PC-3 (cell line): Measurements from ENCODE around the gene NSMF. TPM values are rescaled to one million over a fixed set of nuclear protein-coding genes. Genes with fewer than 3 reads are reported as not detected.

ENCODE experiments used
- ATAC-seq: fragments of 200-7000 bp; cut with Tn5 transposase; 2 replicates; pipeline ENCODE4 v1.9.1; 2020; ENCODE audit warnings: mild to moderate bottlenecking, moderate library complexity
- BruUV-seq: library from RNA; stranded (reverse); fragments of 400-500 nt; replicated peaks from 2 replicates; lab custom pipeline; 2021; lab: Mats Ljungman, UMichigan
- CTCF ChIA-PET: fragments of 300-600 bp; sonication (Branson Sonifier 250); formaldehyde crosslinking; loops from one replicate; lab custom pipeline; 2022; ENCODE audit warnings: antibody characterized with exemption; lab: Charles Lee
- POLR2A ChIA-PET: fragments of 300-600 bp; sonication (Branson Sonifier 250); formaldehyde crosslinking; loops from one replicate; lab custom pipeline; 2022; ENCODE audit warnings: antibody characterized with exemption; ENCODE audit not compliant: unreplicated experiment; lab: Charles Lee
- DNase-seq: peaks from one replicate; pipeline ENCODE4 v3.0.0-alpha.2; 2015
- H2AFZ ChIP-seq: fragments of 300-600 bp; sonication (generic); 2 replicates; pipeline ENCODE4 v1.6.0; 2016; ENCODE audit warnings: antibody characterized with exemption, low read length
- H3F3A ChIP-seq: fragments of 300-600 bp; sonication (generic); one replicate; pipeline ENCODE4 v1.6.0; 2017; ENCODE audit warnings: antibody characterized with exemption, low read length, control low read depth, mild to moderate bottlenecking; ENCODE audit not compliant: unreplicated experiment
- H3K27ac ChIP-seq: fragments of 300-600 bp; sonication (generic); 2 replicates; pipeline ENCODE4 v1.5.1; 2016; ENCODE audit warnings: mild to moderate bottlenecking, low read length
- H3K27me3 ChIP-seq: fragments of 300-600 bp; sonication (generic); 2 replicates; pipeline ENCODE4 v1.6.1; 2016; ENCODE audit warnings: low read length, mixed read lengths
- H3K36me3 ChIP-seq: fragments of 300-600 bp; sonication (generic); 2 replicates; pipeline ENCODE4 v1.6.1; 2016; ENCODE audit warnings: low read depth, mixed run types, low read length, mixed read lengths
- H3K4me1 ChIP-seq: fragments of 300-600 bp; sonication (generic); 2 replicates; pipeline ENCODE4 v1.5.1; 2016; ENCODE audit warnings: low read length; ENCODE audit not compliant: insufficient read depth
- H3K4me2 ChIP-seq: fragments of 300-600 bp; sonication (generic); 2 replicates; pipeline ENCODE4 v1.6.0; 2016; ENCODE audit warnings: low read length
- H3K4me3 ChIP-seq: fragments of 300-600 bp; sonication (generic); 2 replicates; pipeline ENCODE4 v1.5.1; 2016; ENCODE audit warnings: mild to moderate bottlenecking, low read length, mixed read lengths
- H3K79me2 ChIP-seq: fragments of 300-600 bp; sonication (generic); 2 replicates; pipeline ENCODE4 v1.6.1; 2017; ENCODE audit warnings: low read length, mixed read lengths
- H3K9ac ChIP-seq: fragments of 300-600 bp; sonication (generic); 2 replicates; pipeline ENCODE4 v1.6.0; 2016; ENCODE audit warnings: mild to moderate bottlenecking, low read length
- H3K9me2 ChIP-seq: fragments of 300-600 bp; sonication (generic); replicated peaks from 2 replicates; pipeline ENCODE4 v1.6.1; 2016; ENCODE audit warnings: mixed run types, low read length, mixed read lengths
- H3K9me3 ChIP-seq: fragments of 300-600 bp; sonication (generic); 2 replicates; pipeline ENCODE4 v1.6.1; 2016; ENCODE audit warnings: low read length, mixed read lengths
- H4K20me1 ChIP-seq: fragments of 300-600 bp; sonication (generic); 2 replicates; pipeline ENCODE4 v1.6.1; 2016; ENCODE audit warnings: low read length, mixed read lengths
- CTCF ChIP-seq: fragments of 300-600 bp; sonication (generic); conservative IDR thresholded peaks from 2 replicates; pipeline ENCODE4 v1.5.1; 2017; ENCODE audit warnings: antibody characterized with exemption, low read depth, mild to moderate bottlenecking, low read length
- EZH2 ChIP-seq: fragments of 300-600 bp; sonication (generic); IDR thresholded peaks from one replicate; pipeline ENCODE4 v1.6.1; 2017; ENCODE audit warnings: antibody characterized with exemption, mild to moderate bottlenecking, low read length; ENCODE audit not compliant: unreplicated experiment
- EZH2phosphoT487 ChIP-seq: fragments of 300-600 bp; sonication (generic); IDR thresholded peaks from 2 replicates; pipeline ENCODE4 v1.6.1; 2018; ENCODE audit warnings: mild to moderate bottlenecking, antibody characterized with exemption, low read length, borderline replicate concordance
- intact Hi-C: fragments of 100-400 bp; cut with micrococcal nuclease; formaldehyde crosslinking; loops from 2 replicates; pipeline ENCODE4 v1.9.0; 2023
- total RNA-seq: library from RNA; depleted of rRNA; stranded (reverse); fragments of >200 nt; gene quantifications from 2 replicates; pipeline ENCODE4 v1.2.3, GENCODE V29; 2014

NSMF gene
- total RNA-seq, 1 experiment from 2014 or later: 30.8 TPM

- Histone ChIP-seq H2AFZ (no peak overlapping the region), H3K4me3 (no peak overlapping the region), H3K36me3 (no peaks in the 10 kb centered on the region), H3K9me3 (no peaks in the 10 kb centered on the region), H3K9me2 (no peaks in the 10 kb centered on the region), H4K20me1 (no peaks in the 10 kb centered on the region), H3K27me3 (no peaks in the 10 kb centered on the region), H3K79me2 (no peaks in the 10 kb centered on the region), H3K4me2 (no peak overlapping the region), H3K4me1 (peaks cover 20% of the 10 kb centered on the region), H3K9ac (no peak overlapping the region), H3K27ac (no peak overlapping the region), H3F3A (no peaks in the 10 kb centered on the region)
- intact Hi-C loops: no loop called here
- ATAC-seq: no peak
- no peak for DNase-seq
- CTCF ChIA-PET: no interaction called here
- BruUV-seq: no TSS peak
- TF ChIP-seq CTCF (no peak), EZH2phosphoT487 (no peak), EZH2 (no peak)
- POLR2A ChIA-PET: no interaction called here
These were observed 39.0 kb upstream of the NSMF start for GRCh38 chr9:137497921-137498719.

GRCh38 chr9:137496601-137497375 lies 37.7 kb upstream of the NSMF start:
- Histone ChIP-seq H4K20me1 (no peaks in the 10 kb centered on the region), H3K9ac (no peak overlapping the region), H2AFZ (no peak overlapping the region), H3F3A (no peaks in the 10 kb centered on the region), H3K4me1 (peaks cover 17% of the 10 kb centered on the region), H3K4me2 (no peak overlapping the region), H3K9me2 (no peaks in the 10 kb centered on the region), H3K27me3 (no peaks in the 10 kb centered on the region), H3K79me2 (no peaks in the 10 kb centered on the region), H3K27ac (no peak overlapping the region), H3K36me3 (no peaks in the 10 kb centered on the region), H3K4me3 (no peak overlapping the region), H3K9me3 (no peaks in the 10 kb centered on the region)
- intact Hi-C loops: no loop called here
- CTCF ChIA-PET: no interaction called here
- ATAC-seq (no peak), DNase-seq (no peak)
- POLR2A ChIA-PET: no interaction called here
- BruUV-seq: no TSS peak
- TF ChIP-seq EZH2phosphoT487 (no peak), EZH2 (no peak), CTCF (no peak)
